PC-9 (cell line): ENCODE data around the gene PNLIPRP2. TPM values are rescaled to one million over a fixed set of nuclear protein-coding genes. Genes with fewer than 3 reads are reported as not detected.

Source experiments
- BruUV-seq: library from RNA; stranded (reverse); fragments of 400-500 nt; replicated peaks from 2 replicates; lab custom pipeline; 2021; lab: Mats Ljungman, UMichigan
- CTCF ChIA-PET: fragments of 300-600 bp; sonication (Branson Sonifier 250); formaldehyde crosslinking; loops from one replicate; lab custom pipeline; 2022; ENCODE audit warnings: antibody characterized with exemption; lab: Charles Lee
- POLR2A ChIA-PET: fragments of 300-600 bp; sonication (Branson Sonifier 250); formaldehyde crosslinking; loops from one replicate; lab custom pipeline; 2022; ENCODE audit warnings: antibody characterized with exemption; ENCODE audit not compliant: unreplicated experiment; lab: Charles Lee
- DNase-seq, 2 experiments: peaks; one replicate each; pipeline versions ENCODE4 v3.0.0 to v3.0.0-alpha.2; 2015 to 2022; ENCODE audit warnings: mixed read lengths in 1 of 2
- H2AFZ ChIP-seq: fragments of 200-600 bp; sonication (generic); 2 replicates; pipeline ENCODE4 v1.8.1; 2017; ENCODE audit warnings: antibody characterized with exemption
- H3F3A ChIP-seq: fragments of 200-600 bp; sonication (generic); 2 replicates; pipeline ENCODE4 v1.8.1; 2017; ENCODE audit warnings: antibody characterized with exemption, mild to moderate bottlenecking, low read depth; ENCODE audit not compliant: insufficient read depth
- H3K27ac ChIP-seq: fragments of 200-600 bp; sonication (generic); 2 replicates; pipeline ENCODE4 v1.6.1; 2016; ENCODE audit warnings: mixed run types
- H3K27me3 ChIP-seq: fragments of 200-600 bp; sonication (generic); 2 replicates; pipeline ENCODE4 v1.6.1; 2016; ENCODE audit warnings: low read depth, mixed run types; ENCODE audit not compliant: insufficient read depth
- H3K36me3 ChIP-seq: fragments of 200-600 bp; sonication (generic); 2 replicates; pipeline ENCODE4 v1.6.1; 2016; ENCODE audit warnings: low read depth, mixed run types
- H3K4me1 ChIP-seq: fragments of 200-600 bp; sonication (generic); replicated peaks from 2 replicates; pipeline ENCODE4 v1.6.1; 2016; ENCODE audit warnings: mixed run types; ENCODE audit not compliant: insufficient read depth
- H3K4me2 ChIP-seq: fragments of 200-600 bp; sonication (generic); 2 replicates; pipeline ENCODE4 v1.6.1; 2017; ENCODE audit warnings: mixed run types
- H3K4me3 ChIP-seq: fragments of 200-600 bp; sonication (generic); 2 replicates; pipeline ENCODE4 v1.6.1; 2016; ENCODE audit warnings: mixed run types
- H3K79me2 ChIP-seq: fragments of 200-600 bp; sonication (generic); 2 replicates; pipeline ENCODE4 v1.6.1; 2017; ENCODE audit warnings: low read depth, mixed run types
- H3K9me2 ChIP-seq: fragments of 200-600 bp; sonication (generic); 2 replicates; pipeline ENCODE4 v1.8.1; 2017; ENCODE audit warnings: mild to moderate bottlenecking; ENCODE audit not compliant: insufficient read depth
- H3K9me3 ChIP-seq: fragments of 200-600 bp; sonication (generic); 2 replicates; pipeline ENCODE4 v1.8.1; 2016; ENCODE audit warnings: low read depth; ENCODE audit not compliant: insufficient read depth
- H4K20me1 ChIP-seq: fragments of 200-600 bp; sonication (generic); 2 replicates; pipeline ENCODE4 v1.8.1; 2017; ENCODE audit not compliant: insufficient read depth
- CTCF ChIP-seq: fragments of 200-600 bp; sonication (generic); conservative IDR thresholded peaks from 2 replicates; pipeline ENCODE4 v1.6.1; 2017; ENCODE audit warnings: mixed run types, antibody characterized with exemption, mild to moderate bottlenecking, moderate library complexity
- EZH2 ChIP-seq: fragments of 200-600 bp; sonication (generic); IDR thresholded peaks from 2 replicates; pipeline ENCODE4 v1.8.0; 2017; ENCODE audit warnings: antibody characterized with exemption, low read depth
- intact Hi-C: fragments of 100-400 bp; cut with micrococcal nuclease; formaldehyde crosslinking; loops from one replicate; pipeline ENCODE4 v1.10.0; 2022; ENCODE audit not compliant: unreplicated experiment
- total RNA-seq: library from RNA; stranded (reverse); gene quantifications from 2 replicates; pipeline ENCODE4 v1.2.3, GENCODE V29; 2021

The PNLIPRP2 gene
- total RNA-seq, 1 experiment from 2014 or later: not detected

- Histone ChIP-seq H3K9me2 (no peaks in the 10 kb centered on the region), H3K4me3 (no peak overlapping the region), H4K20me1 (no peaks in the 10 kb centered on the region), H3K4me1 (no peaks in the 10 kb centered on the region), H3K27me3 (peaks cover 7% of the 10 kb centered on the region; the same call in 1 of the 2 replicates), H3K36me3 (no peaks in the 10 kb centered on the region), H3K9me3 (no peaks in the 10 kb centered on the region), H2AFZ (no peak overlapping the region), H3K4me2 (no peak overlapping the region), H3F3A (no peaks in the 10 kb centered on the region), H3K79me2 (no peaks in the 10 kb centered on the region), H3K27ac (no peak overlapping the region)
- POLR2A ChIA-PET: no interaction called here
- DNase-seq: no peak
- CTCF ChIA-PET: no interaction called here
- BruUV-seq: no TSS peak
- intact Hi-C loops: no loop called here
- no peak for TF ChIP-seq EZH2
- no peak for TF ChIP-seq CTCF
Measured at GRCh38 chr10:116663342-116663741, 42.6 kb downstream of the PNLIPRP2 start.

GRCh38 chr10:116664631-116665030 is 43.9 kb downstream of the PNLIPRP2 start:
- no peaks in the 10 kb centered on the region for H3K79me2 ChIP-seq
- no peaks in the 10 kb centered on the region for H3K4me1 ChIP-seq
- H2AFZ ChIP-seq: no peak overlapping the region
- no peak for DNase-seq
- no TSS peak for BruUV-seq
- no peak overlapping the region for H3K4me3 ChIP-seq
- POLR2A ChIA-PET: no interaction called here
- H3K27ac ChIP-seq: no peak overlapping the region
- H3K9me2 ChIP-seq: no peaks in the 10 kb centered on the region
- H4K20me1 ChIP-seq: no peaks in the 10 kb centered on the region
- intact Hi-C loops: no loop called here
- H3K9me3 ChIP-seq: no peaks in the 10 kb centered on the region
- H3K4me2 ChIP-seq: no peak overlapping the region
- CTCF ChIA-PET: no interaction called here
- H3K36me3 ChIP-seq: no peaks in the 10 kb centered on the region
- peaks cover 7% of the 10 kb centered on the region; the same call in 1 of the 2 replicates for H3K27me3 ChIP-seq
- TF ChIP-seq CTCF (no peak), EZH2 (no peak)
- H3F3A ChIP-seq: no peaks in the 10 kb centered on the region

GRCh38 chr10:116665541-116666125 is 44.9 kb downstream of the PNLIPRP2 start:
- no peaks in the 10 kb centered on the region for H3K4me1 ChIP-seq
- no peaks in the 10 kb centered on the region for H3F3A ChIP-seq
- H3K4me2 ChIP-seq: no peak overlapping the region
- no peaks in the 10 kb centered on the region for H4K20me1 ChIP-seq
- H3K36me3 ChIP-seq: no peaks in the 10 kb centered on the region
- H3K27me3 ChIP-seq: peaks cover 7% of the 10 kb centered on the region; the same call in 1 of the 2 replicates
- ChIA-PET CTCF (no interaction called here), POLR2A (no interaction called here)
- TF ChIP-seq EZH2: no peak
- no peak for TF ChIP-seq CTCF
- no peaks in the 10 kb centered on the region for H3K9me2 ChIP-seq
- no peak overlapping the region for H3K27ac ChIP-seq
- BruUV-seq: no TSS peak
- DNase-seq: no peak
- H3K4me3 ChIP-seq: no peak overlapping the region
- H3K9me3 ChIP-seq: no peaks in the 10 kb centered on the region
- H2AFZ ChIP-seq: no peak overlapping the region
- no peaks in the 10 kb centered on the region for H3K79me2 ChIP-seq
- intact Hi-C loops: no loop called here
